ENCODE results near the gene RBBP8NL. TPM values are rescaled to one million over a fixed set of nuclear protein-coding genes. Genes with fewer than 3 reads are reported as not detected.

RBBP8NL gene, protein sequence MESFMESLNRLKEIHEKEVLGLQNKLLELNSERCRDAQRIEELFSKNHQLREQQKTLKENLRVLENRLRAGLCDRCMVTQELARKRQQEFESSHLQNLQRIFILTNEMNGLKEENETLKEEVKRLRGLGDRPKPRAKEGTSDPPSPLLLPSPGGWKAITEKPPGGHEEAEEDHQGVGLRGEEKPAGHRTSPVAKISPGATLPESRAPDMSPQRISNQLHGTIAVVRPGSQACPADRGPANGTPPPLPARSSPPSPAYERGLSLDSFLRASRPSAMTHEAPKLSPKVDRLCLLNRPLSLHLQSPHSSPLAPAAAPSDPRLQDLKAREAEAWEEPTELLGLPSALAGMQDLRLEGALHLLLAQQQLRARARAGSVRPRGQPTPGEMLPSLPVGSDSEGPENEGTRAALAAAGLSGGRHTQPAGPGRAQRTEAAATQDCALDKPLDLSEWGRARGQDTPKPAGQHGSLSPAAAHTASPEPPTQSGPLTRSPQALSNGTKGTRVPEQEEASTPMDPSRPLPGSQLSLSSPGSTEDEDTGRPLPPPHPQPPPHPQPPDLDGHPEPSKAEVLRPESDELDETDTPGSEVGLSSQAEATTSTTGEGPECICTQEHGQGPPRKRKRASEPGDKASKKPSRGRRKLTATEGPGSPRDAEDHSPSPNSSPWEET
- total RNA-seq = not detected

DNA sequence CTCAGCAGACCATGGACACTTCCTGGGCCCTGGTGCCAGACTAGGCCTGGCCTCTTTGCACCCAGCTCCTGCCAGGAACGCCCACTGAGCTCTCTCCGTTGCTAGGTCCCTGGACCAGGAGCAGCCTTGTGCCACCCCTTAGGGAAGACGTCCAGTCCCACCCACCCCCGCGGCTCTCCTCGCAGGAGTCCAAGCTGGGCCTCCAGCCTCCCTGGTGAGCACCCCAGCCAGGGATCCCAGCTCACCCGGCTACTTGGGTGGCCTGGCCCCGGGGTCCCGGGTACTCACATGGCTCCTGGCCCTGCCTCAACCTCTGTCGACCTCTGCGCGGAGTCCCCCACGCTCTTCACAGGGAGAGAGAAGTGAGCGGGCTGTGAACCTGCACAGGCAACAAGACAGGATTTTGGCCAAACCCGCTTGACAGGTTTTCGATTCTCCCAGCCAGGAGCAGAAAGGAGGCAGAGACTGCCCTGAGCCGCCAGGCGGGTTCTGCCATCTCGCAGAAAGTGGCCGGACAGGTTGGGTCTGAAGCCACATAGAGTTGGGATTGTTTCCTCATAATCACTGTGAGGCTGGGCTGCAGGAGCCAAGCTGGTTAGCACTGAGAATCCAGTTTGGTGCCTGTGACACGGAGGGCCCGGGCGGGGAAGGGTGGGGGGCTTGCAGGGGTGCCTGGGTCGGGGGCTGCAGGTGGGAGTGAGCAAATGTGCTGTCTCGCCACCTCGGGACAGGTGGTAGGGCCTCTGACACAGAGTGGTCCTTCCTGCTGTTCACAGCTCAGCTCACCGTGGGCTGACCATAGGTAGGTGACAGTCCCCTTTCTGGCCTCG is at the start of gene RBBP8NL:
Gene RBBP8NL (minus strand): TSS at position 368 of the 830 bp plus-strand sequence. CDS start 7,892 bp downstream, outside the sequence.
- DNase-seq (ENCODE audit: low spot score) = no peak
- ATAC-seq = no peak
- intact Hi-C loops (cut with DNase I) = no loop called here

DNA sequence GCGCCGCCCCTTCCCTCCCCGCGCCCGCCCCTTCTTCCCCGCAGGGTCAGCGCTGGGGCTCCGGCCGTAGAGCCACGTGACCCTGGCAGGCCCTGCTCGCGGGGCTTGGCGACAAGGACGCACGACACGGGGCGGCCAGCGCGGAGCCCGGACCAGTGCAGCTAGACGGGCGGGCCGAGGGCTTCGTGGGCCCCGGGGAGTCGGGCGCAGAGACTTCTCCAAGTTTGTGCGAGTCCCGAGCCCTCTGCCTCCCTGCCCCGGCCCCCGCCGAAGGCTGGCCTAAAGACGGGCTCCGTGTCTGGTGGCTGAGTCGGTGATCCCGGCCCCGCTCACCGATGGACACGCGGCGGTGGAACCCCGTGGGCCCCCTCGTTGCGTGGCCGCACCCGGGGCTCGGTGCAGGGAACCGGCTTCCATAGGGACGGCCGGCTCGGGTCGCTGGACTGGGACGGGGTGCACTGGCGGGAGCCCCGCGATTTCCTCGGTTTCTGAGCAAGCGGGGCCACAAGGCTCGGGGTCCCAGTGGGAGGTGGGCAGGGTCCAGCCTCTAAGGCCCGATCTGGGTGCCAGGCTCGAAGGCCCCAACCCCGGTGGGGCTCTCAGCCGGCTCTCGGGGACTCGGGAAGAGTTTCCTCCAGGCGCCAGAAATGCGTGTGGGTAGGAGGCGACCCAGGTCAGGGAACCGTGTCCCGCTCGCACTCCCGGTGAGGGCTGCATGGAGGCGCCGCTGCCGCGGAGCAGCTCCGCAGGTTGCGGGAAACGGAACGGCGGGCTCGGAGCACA is 48.9 kb upstream of the RBBP8NL start:
- no peak for DNase-seq (ENCODE audit: low spot score)
- ATAC-seq = no peak
- intact Hi-C loops (cut with DNase I) = no loop called here

DNA sequence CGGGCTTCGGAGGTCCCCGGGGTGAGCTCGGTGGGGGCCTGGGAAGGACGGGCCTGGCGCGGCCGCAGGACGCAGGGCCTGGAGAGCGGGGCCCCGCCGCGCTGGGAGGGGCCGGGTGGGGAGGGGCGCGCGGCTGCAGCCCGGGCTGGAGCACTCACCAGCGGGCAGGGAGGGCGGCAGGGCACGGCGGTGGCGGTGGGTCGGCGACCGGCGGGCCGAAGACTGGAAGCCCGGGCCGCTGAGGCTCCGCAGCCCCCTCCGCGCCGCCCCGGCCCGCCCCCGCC is 48.4 kb upstream of the RBBP8NL start, which contains the start of gene GATA5:
Gene GATA5 (minus strand): TSS at position 224 of the 284 bp plus-strand sequence. CDS start 474 bp downstream, outside the sequence.
- DNase-seq (ENCODE audit: low spot score) = no peak
- ATAC-seq = no peak
- intact Hi-C loops (cut with DNase I) = no loop called here

DNA sequence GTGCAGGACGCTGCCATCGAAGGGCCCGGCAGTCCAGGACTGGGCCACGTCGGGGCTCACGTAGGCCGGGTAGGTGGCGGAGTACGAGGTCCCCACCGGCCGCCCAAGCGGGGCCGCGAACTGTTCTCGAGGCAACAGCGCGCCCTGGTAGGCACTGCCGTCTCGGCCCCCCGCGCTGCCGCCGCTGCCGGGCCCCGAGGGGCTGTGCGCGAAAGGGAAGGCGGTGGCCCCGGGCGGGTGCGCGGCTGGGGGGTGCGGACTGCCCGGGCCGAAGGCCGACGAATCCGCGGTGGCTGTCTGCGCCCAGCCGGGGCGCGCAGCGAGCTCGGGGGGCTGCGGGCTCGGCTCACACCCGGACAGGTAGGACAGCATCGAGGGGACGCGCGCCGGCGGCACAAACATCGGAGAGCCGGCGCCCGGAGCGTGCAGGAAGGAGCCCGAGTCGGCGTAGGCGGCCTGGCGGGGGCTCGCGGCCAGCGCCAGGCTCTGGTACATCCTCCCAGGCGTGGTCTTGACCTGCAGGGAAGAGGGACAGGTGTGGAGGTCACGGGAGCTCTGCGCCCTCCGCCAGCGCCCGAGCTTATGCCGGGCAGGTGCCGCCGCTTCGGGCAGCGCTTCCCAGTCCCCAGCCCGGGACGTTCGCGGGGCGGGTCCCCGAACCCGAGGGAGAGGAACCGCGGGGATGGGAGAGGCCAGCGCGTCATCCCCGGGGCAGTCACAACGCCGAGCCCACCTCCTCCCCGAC is 47.9 kb upstream of the RBBP8NL start:
- ATAC-seq (no peak), DNase-seq (ENCODE audit: low spot score) (no peak)
- intact Hi-C loops (cut with DNase I) = no loop called here

DNA sequence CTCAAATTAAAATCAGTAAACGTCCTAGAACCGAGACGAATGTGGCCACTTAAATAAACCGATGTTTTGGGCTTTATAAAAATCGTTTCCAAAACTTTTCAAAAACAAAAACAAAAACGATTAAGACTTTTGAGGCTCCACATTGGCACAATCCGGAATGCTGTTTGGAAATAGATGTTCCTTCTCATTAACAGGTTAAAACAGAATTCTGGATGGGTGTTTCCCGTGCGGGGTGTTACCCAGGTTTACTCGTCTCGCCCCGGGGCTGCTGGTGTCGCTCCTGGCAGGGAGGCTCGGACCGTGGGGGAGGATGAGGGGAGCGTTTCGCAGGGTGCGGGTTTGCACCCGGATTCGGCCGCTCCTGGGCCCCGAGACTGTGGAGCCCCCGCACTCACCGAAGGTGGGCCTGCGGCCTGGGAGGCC is 47.3 kb upstream of the RBBP8NL start:
- DNase-seq (ENCODE audit: low spot score) = no peak
- no peak for ATAC-seq
- intact Hi-C loops (cut with DNase I) = no loop called here

DNA sequence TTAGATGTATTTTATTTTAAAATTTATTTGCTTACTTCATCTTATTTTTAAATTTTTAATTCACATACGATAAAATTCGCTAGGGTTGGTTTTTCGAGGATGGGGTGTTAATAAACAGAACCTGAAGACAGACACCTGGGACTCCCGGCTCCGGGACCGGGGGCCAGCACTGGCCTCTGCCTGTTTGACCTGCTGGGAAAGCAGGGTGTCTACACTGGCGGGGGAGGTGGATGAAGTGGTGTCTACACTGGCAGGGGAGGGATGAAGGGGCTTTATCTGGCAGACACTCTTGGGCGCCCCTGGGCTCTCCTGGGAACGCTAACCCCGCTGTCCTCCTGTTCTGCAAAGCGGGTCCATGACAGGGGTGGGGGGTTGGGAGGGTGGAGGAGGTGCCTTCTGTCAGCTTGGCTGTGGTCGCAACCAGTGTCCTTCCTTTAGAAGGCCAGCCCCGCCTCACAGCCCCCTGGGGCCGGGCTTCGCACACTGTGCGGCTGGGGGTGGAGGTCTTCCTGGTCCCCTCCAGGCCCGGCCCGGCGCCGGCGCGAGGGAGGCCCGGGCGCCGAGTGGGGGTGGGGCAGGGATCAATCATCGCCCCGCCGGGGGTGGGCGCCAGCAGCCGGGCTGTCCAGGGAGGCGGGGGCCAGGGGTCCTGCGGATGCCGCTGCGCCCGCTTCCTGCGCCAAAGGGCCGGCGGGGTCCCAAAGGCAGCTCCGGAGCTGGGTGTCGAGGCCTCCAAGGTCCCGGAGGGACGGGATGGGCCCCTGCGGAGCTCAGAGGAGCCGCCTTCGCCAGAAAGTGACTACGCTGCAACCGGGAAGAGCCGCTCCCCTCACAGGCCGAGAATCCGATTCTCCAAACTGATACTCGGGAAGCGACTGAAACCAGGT is 46.6 kb upstream of the RBBP8NL start:
- no peak for DNase-seq (ENCODE audit: low spot score)
- intact Hi-C loops (cut with DNase I) = no loop called here
- ATAC-seq = no peak

DNA sequence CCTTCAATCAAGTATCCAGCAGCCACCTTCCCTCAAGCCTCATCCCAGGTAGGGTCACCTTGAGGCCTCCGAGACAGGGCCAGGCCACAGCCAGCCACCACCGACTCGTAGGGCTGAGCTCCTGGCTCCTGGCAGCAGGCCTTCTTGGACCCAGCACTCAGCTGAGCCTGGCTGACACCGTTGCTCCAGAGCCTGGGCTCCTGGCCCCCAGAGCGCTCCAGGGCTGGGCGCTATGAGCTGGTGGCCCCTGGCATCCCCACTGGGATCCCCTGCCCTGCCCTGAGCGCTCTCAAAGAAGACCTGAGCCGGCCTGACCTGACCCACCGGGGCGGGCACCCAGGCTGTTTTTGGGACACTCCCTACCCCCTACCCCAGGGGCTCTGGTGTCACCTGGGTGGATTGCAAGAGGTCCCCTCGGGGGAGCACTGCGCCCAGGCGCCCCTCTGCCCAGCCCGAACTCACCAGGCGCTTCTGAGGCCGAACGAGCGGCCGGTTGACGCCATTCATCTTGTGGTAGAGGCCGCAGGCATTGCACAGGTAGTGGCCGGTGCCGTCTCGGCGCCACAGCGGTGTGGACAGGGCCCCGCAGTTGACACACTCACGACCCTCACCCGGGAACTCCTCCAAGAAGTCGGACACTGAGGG is 45.7 kb upstream of the RBBP8NL start:
- ATAC-seq = no peak
- intact Hi-C loops (cut with DNase I) = no loop called here
- no peak for DNase-seq (ENCODE audit: low spot score)

DNA sequence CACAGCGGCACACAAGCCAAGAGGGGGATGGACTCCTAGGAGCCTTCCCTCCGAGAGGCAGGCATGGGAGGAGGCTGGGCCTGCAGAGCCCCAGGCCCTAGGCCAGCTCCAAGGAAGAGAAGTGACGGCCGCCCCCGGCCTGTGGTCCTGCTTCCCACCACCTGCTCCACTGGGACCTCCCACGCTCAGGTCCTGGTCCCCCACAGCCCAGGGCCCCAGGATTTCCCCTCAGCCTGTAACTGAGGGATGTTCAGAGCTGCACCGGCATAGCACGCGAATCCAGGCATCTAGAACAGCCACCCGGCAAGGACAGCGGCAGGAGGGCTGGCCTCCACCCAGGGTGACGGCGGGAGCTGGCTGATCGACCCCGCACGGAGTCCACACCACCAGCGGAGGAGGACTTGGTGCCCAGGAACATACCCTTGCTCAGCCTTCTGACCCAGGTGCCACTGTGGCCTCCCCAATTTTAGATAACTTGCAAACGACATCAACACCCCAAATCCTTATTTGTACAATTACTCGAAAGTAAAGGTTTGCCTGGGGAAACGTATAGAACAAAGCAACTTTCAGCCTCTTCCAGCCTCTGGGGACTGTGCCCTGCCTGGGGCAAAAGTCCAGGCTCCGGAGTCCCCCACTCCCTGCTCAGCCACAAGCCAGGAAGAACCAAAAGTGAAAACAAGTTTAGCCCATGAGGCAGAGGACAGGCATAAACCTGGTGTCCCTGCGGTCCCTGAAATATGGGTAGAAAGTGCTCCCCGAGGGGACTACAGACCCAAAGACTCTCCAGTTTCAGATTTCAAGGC is 45.0 kb upstream of the RBBP8NL start:
- intact Hi-C loops (cut with DNase I) = no loop called here
- ATAC-seq = no peak
- no peak for DNase-seq (ENCODE audit: low spot score)

DNA sequence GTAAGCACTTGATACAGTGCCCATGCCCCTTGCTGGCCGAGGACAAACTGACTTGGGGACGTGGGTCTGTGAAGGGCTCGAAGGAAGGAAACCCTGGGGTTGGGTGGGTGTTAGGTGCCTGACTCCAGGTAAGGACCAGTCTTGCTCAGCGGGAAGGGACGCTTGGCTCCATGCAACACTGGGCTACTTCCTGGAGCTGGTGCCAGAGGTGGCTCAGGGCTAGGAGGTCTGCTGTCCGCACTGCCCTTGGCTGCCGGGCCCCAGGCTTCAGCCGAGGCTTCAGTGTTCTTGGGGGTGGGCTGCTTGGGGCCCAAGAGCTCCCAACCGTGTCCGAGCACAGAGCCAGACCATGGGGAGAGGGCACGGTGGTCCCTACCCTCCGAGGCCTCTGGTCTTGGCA is 43.1 kb upstream of the RBBP8NL start:
- DNase-seq (ENCODE audit: low spot score) (no peak), ATAC-seq (no peak)
- intact Hi-C loops (cut with DNase I) = no loop called here

DNA sequence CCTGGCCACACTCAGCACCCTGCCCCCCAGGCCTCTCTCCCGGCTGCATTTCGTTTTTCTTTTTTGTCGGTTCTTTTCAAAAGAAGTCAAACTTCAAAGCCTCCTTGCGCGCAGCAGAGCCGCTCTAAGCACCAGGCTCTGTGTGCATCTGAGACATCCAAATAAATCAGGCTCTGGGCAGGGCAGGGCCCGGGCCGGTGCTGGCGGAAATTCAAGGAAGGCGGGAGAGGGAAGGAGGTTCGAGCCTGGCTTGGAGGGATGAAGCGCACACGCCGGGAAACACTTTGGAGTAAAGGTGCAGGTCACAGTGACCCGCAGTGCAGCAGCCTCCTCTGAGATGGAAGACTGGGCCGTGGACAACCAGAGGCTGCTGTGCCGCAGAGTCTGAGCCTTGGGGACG is 42.7 kb upstream of the RBBP8NL start:
- no peak for DNase-seq (ENCODE audit: low spot score)
- no peak for ATAC-seq
- intact Hi-C loops (cut with DNase I) = no loop called here

DNA sequence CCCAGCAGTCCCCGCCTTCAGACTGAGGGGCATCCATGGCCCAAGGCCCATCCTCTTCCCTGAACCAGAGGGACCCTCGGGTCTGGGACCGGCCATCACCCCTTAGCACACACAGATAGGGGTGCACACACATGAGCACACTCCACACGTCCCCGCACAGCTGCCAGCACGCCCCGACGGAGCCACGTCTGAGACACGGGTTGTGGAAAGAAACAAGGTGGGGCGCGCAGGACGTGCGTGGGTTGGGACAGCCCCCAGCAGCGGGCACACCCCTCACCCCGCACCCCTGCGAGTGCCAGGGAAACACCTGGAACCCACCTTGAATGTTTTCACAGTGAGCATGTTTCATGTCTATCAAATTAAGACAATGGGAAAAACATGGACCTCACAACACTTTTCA is 42.0 kb upstream of the RBBP8NL start:
- ATAC-seq (no peak), DNase-seq (ENCODE audit: low spot score) (no peak)
- intact Hi-C loops (cut with DNase I) = loop anchor here (5.0 kb wide), 1 partner anchor 1643 kb away; no protein-coding TSS in a partner anchor

DNA sequence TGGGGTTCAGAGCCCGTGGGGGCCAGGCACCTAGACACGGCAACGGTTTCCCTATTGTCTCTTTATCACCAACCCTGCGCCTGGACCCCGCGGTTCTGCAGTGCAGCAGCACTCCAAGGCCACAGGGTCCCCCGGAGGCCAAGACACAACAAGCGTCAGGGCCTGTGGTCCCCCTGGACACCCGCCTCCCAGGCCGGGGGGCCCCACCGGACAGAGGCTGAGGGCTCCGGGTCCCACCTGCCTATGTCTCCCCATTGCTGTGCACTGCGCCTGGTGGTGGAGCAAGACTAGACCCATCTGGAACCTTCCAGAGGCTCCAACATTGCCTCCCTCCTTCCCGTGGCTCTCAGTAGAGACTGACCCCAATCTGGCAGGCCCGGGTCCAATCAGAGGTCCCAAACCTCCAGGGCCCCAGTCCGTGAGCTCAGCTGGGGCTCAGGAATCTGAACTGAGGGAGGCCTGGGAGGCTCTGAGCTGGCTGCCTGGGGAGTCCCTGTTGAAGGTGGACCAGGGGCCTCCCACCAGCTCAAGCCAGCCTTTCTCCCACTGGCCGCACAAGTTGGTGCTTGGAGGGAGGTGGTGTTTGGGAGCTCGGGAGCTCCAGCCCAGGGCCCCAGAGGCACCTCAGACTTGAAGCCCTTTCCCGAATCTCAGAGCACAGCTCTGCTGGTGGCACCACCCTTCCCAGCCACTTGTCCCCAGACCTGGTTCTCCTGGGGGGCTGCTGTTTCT is 39.6 kb upstream of the RBBP8NL start:
- intact Hi-C loops (cut with DNase I) = loop anchor here (5.0 kb wide), 1 partner anchor 1645 kb away; no protein-coding TSS in a partner anchor
- no peak for ATAC-seq
- no peak for DNase-seq (ENCODE audit: low spot score)

DNA sequence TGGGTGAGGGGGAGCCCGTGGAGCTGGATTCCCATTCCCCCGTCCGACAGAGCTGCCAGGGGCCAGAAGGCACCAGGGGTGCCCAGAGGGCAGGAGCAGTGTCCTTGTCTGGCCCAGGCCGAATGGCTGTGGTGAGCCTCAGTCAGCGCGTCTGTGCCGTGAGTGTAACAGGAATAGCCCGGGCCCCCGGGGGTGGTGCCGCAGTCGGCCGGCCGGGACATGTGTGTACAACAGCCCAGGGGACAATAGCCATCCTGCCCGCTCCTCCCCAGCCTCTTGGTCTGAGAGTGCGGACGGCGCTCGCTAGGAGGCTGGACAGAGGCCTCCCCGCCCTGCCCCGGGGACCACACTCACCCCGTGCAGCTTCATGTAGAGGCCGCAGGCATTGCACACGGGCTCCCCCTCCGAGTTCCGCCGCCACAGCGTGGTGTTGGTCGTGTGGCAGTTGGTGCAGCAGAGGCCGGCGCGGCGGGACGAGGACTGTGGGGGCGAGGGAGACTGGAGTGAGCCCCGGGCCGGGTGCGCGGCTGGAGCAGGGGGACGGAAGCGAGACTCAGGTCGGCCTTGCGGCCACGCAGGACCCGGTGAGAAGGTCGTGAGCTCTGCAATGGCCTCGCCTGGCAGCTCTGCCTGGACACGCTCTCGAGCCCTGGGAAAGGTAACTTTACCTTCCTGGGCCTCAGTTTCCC is 38.9 kb upstream of the RBBP8NL start:
- intact Hi-C loops (cut with DNase I) = loop anchor here (5.0 kb wide), 1 partner anchor 1646 kb away; no protein-coding TSS in a partner anchor
- no peak for DNase-seq (ENCODE audit: low spot score)
- no peak for ATAC-seq

DNA sequence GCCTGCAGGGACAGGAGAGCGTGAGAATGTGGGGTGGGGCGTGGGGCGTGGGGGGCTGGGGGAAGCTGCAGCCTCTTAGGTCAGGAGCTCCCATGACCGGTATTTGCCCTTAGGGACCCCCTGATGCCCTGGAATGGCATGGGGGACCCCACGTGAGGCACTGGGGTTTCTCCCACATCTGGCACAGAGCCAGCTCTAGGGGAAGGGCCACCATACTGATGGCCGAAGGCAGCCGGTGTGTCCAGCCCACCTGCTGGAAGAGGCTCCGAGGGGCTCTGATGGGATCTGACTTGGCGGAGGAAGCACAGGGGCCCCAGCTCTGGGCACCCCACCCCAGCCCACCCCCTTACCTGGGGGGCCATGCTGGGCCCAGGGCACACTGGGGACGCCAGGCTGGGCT is 37.7 kb upstream of the RBBP8NL start:
- ATAC-seq = no peak
- intact Hi-C loops (cut with DNase I) = loop anchor here (5.0 kb wide), 1 partner anchor 1647 kb away; no protein-coding TSS in a partner anchor
- DNase-seq (ENCODE audit: low spot score) = no peak

DNA sequence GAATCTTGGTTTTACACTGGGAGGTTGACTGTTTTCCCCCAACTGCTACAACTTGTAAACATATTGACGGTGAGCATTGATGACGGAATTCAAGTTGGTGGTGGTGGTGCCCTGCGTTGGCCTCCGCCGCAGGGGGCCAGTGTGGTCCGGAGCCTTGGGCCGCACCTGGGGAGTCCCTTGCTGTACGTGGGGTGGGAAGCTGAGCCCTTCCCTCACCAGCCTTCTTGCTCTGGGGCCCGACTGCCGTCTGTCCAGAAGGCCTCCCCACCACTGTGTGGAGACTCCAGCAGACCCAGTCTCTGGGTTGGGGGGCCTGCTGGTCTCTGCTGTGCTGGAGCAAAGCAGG is 37.1 kb upstream of the RBBP8NL start:
- intact Hi-C loops (cut with DNase I) = no loop called here
- ATAC-seq (no peak), DNase-seq (ENCODE audit: low spot score) (no peak)

All from sciatic nerve (tissue), 2 donors.